Measurements from ENCODE around the gene S100A2.

DNA sequence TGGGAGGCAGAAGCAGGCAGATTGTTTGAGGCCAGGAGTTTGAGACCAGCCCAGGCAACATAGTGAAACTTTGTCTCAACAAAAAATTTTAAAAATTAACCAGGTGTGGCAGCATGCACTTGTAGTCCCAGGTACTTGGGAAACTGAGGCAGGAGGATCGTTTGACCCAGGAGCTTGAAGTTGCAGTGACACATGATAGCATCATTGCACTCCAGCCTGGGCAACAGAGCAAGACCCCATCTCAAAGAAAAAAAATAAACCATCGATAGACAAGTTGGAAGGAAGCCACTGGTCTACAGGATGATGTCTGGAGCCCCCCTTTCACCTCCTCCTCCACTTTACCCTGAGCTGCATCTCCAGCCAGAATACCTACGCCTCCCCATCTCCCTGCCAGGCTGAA is 46.4 kb downstream of the S100A2 start:
- TF ChIP-seq, protein P1, sequence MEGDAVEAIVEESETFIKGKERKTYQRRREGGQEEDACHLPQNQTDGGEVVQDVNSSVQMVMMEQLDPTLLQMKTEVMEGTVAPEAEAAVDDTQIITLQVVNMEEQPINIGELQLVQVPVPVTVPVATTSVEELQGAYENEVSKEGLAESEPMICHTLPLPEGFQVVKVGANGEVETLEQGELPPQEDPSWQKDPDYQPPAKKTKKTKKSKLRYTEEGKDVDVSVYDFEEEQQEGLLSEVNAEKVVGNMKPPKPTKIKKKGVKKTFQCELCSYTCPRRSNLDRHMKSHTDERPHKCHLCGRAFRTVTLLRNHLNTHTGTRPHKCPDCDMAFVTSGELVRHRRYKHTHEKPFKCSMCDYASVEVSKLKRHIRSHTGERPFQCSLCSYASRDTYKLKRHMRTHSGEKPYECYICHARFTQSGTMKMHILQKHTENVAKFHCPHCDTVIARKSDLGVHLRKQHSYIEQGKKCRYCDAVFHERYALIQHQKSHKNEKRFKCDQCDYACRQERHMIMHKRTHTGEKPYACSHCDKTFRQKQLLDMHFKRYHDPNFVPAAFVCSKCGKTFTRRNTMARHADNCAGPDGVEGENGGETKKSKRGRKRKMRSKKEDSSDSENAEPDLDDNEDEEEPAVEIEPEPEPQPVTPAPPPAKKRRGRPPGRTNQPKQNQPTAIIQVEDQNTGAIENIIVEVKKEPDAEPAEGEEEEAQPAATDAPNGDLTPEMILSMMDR (conservative IDR thresholded peaks at IDR 0.05; ENCODE audit: low read depth, low read length), result no peak
- no peak for TF ChIP-seq EZH2 (IDR thresholded peaks at IDR 0.05; ENCODE audit: borderline replicate concordance, low read depth, low read length, poor library complexity, severe bottlenecking)

Data from A673 (cell line).